GM23338 (cell line): ENCODE data around the gene CYP2E1.

Experiments
- EZH2 ChIP-seq: fragments of 200-600 bp; sonication (generic); IDR thresholded peaks from one replicate; pipeline ENCODE4 v1.8.0; 2017; ENCODE audit warnings: antibody characterized with exemption, mild to moderate bottlenecking, low read depth; ENCODE audit not compliant: unreplicated experiment
- EZH2phosphoT487 ChIP-seq: fragments of 200-600 bp; sonication (generic); IDR thresholded peaks from one replicate; pipeline ENCODE4 v1.8.1; 2018; ENCODE audit warnings: antibody characterized with exemption; ENCODE audit not compliant: unreplicated experiment
- JUNB ChIP-seq: IDR thresholded peaks from one replicate; pipeline ENCODE4 v1.6.1; 2016; ENCODE audit warnings: antibody characterized with exemption; ENCODE audit not compliant: unreplicated experiment
- POLR2AphosphoS5 ChIP-seq: IDR thresholded peaks from 2 replicates; pipeline ENCODE4 v1.6.1; 2016; ENCODE audit warnings: antibody characterized with exemption, low read depth
- REST ChIP-seq: IDR thresholded peaks from one replicate; pipeline ENCODE4 v1.6.1; 2018; ENCODE audit warnings: antibody characterized with exemption; ENCODE audit not compliant: unreplicated experiment
- STAT1 ChIP-seq: IDR thresholded peaks from one replicate; pipeline ENCODE4 v1.6.1; 2016; ENCODE audit warnings: antibody characterized with exemption; ENCODE audit not compliant: unreplicated experiment
- ZNF114 ChIP-seq: fragments of 250-450 bp; sonication (Bioruptor Pico); IDR thresholded peaks from 2 replicates; pipeline ENCODE4 v1.5.0; 2020; ENCODE audit warnings: mild to moderate bottlenecking, moderate library complexity
- TF ChIP-seq, protein P1 (sequence below), 2 experiments: fragments of 200-600 bp in 1 of 2; sonication (generic) in 1 of 2; conservative IDR thresholded peaks; 2 replicates each; pipeline versions ENCODE4 v1.5.1 to v1.6.1; 2016 to 2017; ENCODE audit warnings: antibody characterized with exemption in 2 of 2, low read depth in 2 of 2, mild to moderate bottlenecking in 2 of 2, moderate library complexity in 1 of 2
- TF ChIP-seq, protein P2 (sequence below): IDR thresholded peaks from 2 replicates; pipeline ENCODE4 v1.6.1; 2016; ENCODE audit warnings: antibody characterized with exemption

- TF ChIP-seq EZH2 (no peak), POLR2AphosphoS5 (no peak), EZH2phosphoT487 (no peak), ZNF114 (CRISPR knock-in tag) (no peak), STAT1 (no peak), JUNB (no peak), REST (no peak)
- TF ChIP-seq, protein P1, sequence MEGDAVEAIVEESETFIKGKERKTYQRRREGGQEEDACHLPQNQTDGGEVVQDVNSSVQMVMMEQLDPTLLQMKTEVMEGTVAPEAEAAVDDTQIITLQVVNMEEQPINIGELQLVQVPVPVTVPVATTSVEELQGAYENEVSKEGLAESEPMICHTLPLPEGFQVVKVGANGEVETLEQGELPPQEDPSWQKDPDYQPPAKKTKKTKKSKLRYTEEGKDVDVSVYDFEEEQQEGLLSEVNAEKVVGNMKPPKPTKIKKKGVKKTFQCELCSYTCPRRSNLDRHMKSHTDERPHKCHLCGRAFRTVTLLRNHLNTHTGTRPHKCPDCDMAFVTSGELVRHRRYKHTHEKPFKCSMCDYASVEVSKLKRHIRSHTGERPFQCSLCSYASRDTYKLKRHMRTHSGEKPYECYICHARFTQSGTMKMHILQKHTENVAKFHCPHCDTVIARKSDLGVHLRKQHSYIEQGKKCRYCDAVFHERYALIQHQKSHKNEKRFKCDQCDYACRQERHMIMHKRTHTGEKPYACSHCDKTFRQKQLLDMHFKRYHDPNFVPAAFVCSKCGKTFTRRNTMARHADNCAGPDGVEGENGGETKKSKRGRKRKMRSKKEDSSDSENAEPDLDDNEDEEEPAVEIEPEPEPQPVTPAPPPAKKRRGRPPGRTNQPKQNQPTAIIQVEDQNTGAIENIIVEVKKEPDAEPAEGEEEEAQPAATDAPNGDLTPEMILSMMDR (conservative IDR thresholded peaks at IDR 0.05; ENCODE audit: low read depth in 2 of 2), result no peak
- TF ChIP-seq, protein P2, sequence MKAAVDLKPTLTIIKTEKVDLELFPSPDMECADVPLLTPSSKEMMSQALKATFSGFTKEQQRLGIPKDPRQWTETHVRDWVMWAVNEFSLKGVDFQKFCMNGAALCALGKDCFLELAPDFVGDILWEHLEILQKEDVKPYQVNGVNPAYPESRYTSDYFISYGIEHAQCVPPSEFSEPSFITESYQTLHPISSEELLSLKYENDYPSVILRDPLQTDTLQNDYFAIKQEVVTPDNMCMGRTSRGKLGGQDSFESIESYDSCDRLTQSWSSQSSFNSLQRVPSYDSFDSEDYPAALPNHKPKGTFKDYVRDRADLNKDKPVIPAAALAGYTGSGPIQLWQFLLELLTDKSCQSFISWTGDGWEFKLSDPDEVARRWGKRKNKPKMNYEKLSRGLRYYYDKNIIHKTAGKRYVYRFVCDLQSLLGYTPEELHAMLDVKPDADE, result no peak
These were observed 10.7 kb downstream of the CYP2E1 start for GRCh38 chr10:133537546-133538545.
